GM12872 (cell line): Measurements from ENCODE around the gene DRC3.
A peak's percentile ranks its signal among the peaks of the same experiment; 100 is the strongest.

Experiments used
- TF ChIP-seq, protein P1 (sequence below): IDR thresholded peaks from 3 replicates; pipeline ENCODE4 v1.5.1; 2011; ENCODE audit warnings: low read depth, mild to moderate bottlenecking, low read length, moderate library complexity; ENCODE audit not compliant: insufficient read depth

The DRC3 gene

DNA sequence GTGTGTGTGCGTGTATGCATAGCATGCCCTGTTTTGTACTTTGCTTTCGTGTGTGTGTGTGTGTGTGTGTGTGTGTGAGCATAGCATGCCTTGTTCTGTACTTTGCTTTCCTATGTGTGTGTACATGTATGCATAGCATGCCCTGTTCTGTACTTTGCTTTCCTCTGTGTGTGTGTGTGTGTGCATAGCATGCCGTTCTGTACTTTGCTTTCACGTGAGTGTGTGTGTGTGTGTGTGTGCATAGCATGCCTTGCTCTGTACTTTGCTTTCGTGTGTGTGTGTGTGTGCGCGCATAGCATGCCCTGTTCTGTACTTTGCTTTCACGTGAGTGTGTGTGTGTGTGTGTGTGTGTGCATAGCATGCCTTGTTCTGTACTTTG, 27.4 kb downstream of the DRC3 start:
- TF ChIP-seq, protein P1, sequence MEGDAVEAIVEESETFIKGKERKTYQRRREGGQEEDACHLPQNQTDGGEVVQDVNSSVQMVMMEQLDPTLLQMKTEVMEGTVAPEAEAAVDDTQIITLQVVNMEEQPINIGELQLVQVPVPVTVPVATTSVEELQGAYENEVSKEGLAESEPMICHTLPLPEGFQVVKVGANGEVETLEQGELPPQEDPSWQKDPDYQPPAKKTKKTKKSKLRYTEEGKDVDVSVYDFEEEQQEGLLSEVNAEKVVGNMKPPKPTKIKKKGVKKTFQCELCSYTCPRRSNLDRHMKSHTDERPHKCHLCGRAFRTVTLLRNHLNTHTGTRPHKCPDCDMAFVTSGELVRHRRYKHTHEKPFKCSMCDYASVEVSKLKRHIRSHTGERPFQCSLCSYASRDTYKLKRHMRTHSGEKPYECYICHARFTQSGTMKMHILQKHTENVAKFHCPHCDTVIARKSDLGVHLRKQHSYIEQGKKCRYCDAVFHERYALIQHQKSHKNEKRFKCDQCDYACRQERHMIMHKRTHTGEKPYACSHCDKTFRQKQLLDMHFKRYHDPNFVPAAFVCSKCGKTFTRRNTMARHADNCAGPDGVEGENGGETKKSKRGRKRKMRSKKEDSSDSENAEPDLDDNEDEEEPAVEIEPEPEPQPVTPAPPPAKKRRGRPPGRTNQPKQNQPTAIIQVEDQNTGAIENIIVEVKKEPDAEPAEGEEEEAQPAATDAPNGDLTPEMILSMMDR, result no peak

DNA sequence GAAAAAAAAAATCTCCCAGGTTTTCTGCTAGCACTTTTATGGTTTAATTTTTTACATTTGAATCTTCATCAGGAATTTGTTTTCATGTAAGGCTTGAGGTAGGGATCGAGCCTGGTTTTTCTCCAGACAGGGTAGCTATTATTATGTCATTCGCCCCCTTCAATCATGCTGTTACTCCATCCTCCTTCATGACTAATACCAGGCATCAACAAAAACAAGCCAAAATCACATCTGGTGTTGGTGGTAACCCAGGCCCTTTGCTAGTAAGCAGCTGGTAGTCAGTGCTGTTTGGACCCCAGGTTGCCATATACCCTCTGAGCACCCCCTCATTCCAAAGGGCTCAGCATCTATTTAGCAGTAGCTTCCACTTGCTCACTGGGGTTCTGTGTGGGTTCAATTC, 29.5 kb downstream of the DRC3 start:
- TF ChIP-seq, protein P1, result no peak

GRCh38 chr17:18004345-18004744, 31.7 kb downstream of the DRC3 start:
- TF ChIP-seq, protein P1, result no peak

DNA sequence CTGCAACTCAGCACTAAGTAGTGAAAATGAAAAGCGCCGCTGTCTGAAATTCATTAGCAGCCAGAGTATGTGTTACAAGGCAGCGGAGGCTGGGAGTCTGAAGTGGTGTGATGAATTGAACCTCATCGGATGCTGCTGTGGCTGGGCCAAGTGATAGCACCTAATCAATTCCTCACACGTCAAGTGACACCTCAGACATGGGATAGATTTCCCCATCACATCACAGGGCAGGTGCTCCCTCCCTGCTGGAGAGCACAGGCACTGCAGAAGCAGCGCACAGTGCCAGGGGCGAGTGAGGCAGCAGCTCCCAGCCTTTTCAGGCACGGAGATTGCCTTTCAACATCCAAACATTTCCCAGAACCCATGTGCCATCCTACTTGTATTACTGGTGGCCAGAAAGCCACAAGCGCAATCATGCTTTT, 32.2 kb downstream of the DRC3 start:
- TF ChIP-seq, protein P1, result peak; percentile 43; the same call in 2 of the 3 replicates

- TF ChIP-seq, protein P1, result no peak
Observed at GRCh38 chr17:18005496-18005895, 32.8 kb downstream of the DRC3 start.

- TF ChIP-seq, protein P1, result no peak
Observed at GRCh38 chr17:18006495-18007239, 34.0 kb downstream of the DRC3 start.

DNA sequence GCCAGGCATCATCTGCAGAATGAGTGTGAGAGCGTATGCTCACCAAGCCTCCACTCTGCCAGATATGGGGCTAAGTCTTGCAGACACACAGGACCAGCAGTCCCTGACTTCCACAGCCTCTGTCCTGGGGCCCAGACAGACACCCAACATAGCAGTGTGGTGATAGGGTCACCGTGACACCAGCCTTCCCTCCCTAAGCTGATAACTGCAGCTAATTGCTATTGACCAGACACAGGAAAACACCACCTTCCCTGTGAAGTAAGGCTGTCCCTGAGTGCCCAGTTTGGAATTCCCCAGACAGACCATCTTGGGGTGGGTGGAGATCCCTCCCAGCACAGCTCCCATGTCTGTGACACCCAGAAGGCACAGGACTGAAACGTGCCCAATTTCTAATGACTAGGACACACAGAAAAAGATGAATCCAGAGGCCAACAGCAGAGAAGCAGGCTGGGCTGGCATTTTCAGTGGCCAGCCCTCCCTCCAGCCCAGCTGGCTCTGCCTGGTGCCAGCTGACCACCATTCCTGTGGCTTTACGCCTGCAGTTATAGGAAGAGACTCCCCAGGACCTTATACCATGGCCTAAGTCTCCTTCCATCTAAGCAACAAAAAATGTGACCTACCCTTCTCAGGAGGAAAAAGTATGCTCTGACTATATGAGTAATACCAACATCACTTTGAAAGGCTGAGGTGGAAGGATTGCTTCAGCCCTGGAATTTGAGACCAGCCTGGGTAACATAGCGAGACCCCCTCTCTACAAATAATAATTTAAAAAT, 36.0 kb downstream of the DRC3 start:
- TF ChIP-seq, protein P1, result no peak
